Activated CD4-positive, CD25-positive, alpha-beta regulatory T cell treated with anti-CD3 and anti-CD28 coated beads, Interleukin-2, amount 50 U/mL, for 16 hours (primary cell): ENCODE data around the gene SH3BP1.
"Not testable (repeated sequence)": the region's sequence is repeated elsewhere in the genome, so short reads cannot be mapped to it uniquely, and the experiment has no call there.

Experiments
- DNase-seq: peaks from one replicate; pipeline ENCODE4 v3.0.0-alpha.2; 2020; ENCODE audit warnings: low read depth, low spot score

SH3BP1 gene

DNA sequence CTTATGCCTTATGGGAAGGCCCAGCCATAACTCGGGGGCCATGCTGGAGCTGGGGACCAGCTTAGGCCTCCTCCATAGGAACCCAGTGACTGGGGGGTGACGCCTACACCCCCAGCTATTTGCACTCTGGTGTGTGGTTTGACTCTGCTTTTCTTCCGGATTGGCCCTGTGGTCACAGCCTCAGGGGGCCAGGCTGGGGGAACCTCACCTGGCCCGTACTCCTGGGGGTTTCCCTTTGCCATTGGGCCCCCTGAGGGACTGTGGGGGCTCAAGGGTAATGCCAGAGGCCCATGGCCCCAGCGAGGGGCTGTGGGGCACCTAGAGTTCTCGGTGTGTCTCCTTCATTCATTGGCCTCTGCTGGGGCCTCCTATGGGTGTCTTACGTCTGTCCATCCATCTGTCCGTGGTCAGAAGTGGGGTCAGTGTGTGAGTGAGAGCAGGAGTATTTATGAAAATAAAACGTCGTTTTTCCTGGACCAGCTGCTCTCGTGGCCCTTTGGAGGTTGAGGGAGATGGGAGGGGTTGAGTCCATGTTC lies 6.3 kb upstream of the SH3BP1 start:
- DNase-seq, result no peak

DNA sequence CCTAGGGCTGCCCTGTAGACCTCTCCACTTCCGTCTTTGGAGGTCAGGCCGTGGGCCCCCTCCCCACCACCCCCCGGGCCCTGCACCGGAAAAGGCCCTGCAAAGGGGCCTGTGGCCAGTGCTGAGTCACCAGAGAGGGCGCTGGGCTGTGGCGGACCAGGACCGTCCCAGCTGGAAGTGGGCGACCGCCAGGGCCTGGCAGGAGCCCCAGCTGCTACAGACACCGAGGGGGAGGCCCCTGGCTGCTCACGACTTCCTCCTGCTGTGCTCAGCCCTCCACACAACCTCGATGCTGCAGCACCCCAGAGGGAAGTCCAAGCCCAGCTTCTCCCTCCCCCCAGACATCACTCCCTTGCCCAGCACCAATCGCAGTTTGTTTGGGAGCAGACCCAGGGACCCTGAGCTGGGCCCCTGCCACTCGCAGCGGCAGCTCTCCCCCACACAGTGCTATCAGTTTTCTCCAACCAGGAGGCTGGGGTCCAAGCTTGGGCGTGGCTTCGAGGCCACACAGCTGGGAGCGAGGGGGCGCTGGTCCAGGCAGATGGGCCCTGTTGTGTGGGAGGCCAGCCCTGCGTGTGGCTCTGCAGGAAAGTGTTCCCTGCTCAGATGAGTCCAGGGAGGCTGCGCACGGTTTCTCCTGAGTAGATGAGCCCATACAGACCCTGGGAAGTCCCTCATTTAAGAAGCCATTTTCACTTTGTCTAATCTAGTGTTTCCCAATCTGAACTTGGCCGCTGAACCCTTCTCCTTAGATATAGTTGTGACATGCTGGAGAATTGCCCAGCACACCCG lies 5.6 kb upstream of the SH3BP1 start:
- DNase-seq, result no peak

DNA sequence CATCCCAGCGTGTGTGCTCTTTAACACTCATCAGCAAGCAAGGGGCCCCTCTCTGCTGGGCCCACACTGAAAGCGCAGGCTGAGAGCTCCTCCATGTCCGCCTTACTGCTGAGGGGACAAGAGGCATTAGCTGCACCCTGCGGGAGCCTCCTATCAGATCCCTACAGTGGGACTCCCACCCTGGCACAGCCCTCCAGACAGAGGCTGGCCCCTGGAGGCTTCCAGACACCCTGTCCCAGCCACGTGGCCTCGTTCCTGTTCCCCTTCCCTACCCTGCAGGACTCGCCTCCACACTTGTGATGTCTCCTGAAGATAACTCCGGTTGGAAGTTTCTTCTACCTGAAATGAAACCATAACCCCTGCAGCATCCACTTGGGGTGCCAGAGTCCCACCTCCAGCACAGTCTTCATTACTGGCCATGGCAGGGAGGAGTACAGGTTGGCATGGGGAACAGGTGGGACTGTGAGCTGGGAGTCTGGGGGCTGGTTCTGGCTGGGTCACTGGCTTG lies 5.0 kb upstream of the SH3BP1 start:
- DNase-seq, result no peak

DNA sequence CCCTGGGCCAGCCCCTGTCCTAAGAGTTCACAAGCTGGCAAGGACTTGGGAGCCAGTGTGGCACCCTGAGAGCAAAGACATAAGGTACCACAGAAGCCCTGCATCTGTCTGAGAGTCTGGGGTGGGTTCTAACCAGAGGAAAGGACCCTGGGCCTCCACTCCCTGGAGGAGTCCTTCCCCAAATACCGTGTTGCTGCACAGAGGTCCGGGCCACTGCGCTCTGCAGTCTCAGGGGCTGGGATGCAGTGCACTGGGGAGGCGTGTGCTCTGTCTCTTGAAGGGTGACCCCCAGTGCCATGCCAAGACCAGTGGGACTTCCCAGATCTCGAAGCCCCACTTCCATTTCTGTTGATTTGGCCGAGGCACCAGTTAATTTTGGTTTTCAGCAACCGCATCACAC lies 4.3 kb upstream of the SH3BP1 start:
- DNase-seq, result no peak

DNA sequence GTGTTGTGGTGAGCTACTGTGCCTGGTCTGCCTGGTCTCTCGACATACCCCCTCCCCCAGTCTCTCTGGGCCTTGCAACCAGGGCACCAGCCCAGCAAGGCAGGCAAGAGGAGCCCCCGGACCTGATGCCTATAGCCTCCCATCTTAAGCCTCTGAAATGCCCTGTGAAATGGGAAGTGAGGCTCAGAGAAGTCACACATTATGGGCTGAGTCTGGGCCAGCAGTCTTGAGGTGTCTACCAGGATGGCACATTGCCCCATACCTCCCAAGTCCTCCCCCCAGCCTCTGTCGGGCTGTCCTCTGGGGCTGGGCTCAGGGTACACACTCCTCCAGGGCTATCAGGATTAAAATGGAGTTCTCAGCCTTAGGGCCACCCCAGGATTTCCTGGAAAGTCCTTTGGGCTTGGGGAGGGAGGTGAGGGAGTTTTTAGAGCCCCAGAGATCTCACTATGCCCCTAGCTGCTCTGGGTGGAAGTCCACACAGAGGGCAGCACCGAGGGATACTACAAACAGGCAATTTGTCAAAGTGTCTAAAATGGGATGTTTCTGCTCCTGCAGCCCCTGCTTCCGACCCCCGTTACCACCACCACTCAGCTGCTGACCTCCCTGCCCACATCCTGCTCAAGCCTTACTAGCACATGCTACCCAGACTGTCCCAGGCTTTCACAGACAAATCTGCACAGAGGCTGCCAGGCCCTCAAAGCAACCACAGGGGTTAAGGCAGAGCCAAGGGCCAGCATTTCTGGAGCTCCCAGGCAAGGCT lies 3.1 kb upstream of the SH3BP1 start:
- no peak for DNase-seq

DNA sequence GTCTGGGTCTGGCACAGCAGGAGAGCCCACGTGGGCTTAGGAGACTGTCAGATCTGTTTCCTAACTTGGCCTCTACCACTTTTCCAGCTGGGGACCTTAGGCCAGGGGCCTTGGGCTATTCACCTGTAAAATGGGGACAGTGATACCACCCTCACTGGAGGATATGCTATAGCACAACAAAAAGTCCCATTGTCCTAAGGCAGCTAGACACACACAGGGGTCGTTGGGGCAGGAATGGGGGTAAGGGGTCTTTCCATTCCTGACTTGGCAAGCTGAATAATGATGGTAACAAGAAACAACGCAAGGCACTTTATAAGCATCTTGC lies 2.6 kb upstream of the SH3BP1 start:
- DNase-seq, result no peak

DNA sequence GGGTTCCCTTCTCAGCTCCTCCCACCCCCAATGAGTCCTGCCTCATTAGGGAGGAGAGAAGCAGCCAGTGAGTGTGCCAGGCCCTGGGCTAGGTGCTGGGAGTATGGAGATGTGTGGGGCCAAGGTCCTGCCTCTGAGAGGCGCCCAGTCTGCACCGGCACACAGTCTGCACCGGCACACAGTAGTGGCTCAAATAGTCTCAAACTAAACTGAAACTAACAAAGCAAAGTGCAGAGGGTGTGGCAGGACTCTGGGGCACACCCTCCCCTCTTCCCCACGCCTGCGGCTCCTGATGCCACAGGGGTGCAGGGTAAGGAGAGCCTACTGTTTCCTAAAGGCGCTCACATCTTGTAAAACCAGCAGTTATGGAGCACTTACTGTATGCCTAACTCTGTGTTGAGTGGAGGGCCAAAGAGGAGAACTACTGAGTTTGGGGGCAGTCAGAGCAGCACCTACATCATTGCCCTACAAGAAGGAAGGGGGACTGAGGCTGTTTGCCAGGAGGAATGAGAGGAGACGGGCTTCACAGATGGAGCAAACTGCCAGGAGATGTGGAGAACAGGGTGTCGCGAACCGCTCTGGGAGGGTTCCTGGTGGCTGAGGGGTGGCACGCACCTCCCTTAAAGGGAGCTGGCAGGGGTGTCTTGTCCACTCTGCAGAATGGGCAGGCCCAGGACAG lies 939 bp upstream of the SH3BP1 start:
- no peak for DNase-seq

DNA sequence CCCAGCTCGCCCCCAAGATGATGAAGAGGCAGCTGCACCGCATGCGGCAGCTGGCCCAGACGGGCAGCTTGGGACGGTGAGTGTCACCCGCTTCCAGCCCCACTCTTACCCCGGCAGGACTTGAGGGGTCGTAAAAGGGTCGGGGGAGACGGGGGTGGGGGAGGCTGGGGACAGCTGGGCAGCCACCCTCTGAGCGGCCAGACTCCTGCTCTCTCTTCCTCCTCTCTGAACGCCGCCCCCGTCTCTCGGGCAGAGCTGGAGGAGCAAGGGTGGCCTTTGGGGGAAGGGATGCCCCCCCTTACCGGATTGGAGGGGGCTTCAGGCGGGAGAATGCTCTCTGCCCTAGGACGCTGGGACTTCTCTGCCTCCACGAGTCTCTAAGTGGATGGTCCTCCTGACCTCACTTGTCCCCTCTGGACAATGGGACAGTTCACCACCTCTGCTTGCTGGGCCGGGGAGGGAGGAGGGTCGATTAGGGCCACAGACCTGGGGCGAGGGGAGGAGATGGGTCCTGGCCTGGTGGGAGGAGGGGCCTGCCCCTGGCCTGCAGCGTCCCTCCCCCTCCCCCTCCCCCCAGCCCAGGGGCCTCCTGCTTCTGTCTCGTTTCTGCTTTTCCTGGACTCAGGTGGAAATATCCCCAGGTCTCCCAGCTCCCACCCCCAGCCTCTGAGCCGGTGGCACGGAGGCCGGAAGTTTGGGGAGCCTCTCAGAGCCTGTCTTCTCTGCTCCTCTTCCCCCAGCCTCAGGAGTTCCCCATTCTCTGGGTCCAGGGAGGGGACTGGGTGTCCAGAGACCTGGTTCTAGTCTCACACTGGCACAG lies 512 bp downstream of the SH3BP1 start:
- no peak for DNase-seq

DNA sequence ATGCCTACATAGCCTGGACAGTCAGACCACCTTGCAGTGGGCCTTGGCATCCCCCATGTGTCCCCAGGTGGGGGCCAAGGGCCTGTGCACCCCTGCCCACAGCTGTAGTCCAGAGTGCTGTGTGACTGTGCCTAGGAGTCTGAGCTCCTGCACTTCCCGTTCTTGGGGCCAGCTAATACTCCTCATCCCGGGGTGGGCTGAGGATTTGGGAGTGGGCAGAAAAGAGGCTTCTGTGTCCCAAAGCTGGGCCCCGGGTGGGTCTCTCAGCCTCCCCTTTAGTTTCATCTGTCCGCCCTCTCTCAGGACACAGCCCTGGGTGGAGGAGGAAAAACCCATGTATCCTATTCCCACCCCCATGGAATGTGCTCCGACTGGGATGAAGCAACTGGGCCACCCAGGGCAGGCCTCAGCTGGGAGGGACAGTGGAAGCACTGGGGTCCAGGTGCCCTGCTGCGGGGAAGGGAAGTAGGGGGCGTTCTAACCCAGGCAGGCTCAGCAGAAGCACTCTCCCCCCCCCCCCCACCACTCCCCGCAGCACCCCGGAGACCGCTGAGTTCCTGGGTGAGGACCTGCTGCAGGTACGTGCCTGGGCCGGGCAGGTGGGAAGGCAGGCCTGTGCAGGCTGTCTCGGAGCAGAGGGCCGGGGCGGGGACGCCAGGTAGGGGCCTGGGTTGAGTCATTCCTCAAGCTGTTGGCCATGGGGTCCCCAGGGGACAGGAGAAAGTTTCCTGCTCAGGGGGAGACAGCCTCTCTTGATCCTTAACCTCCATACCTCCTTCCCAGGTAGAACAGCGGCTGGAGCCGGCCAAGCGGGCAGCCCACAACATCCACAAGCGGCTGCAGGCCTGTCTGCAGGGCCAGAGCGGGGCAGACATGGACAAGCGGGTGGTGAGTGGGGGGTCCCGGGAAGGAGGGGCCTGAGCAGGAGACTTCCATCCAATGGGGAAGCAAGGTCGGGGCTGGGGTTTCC lies 1.4 kb downstream of the SH3BP1 start:
- no peak for DNase-seq

DNA sequence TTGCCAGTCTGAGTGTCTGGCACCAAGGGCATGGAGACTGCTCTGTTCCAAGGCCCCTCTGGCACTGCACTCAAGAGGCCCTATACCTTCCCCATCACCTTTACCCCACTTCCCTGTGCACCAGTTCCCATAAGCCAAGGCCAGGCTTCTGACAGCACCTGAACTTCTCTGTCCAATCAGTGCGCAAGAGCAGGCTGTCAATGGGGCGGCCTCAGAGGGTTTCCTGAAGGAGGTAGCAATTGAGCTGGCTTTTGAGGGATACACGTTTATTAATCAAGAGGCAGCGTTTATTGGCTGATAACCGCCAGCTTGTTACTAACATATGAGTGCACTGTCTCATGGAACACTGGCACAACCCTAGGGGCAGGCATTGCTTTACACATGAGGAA lies 2.1 kb downstream of the SH3BP1 start:
- DNase-seq, result no peak

DNA sequence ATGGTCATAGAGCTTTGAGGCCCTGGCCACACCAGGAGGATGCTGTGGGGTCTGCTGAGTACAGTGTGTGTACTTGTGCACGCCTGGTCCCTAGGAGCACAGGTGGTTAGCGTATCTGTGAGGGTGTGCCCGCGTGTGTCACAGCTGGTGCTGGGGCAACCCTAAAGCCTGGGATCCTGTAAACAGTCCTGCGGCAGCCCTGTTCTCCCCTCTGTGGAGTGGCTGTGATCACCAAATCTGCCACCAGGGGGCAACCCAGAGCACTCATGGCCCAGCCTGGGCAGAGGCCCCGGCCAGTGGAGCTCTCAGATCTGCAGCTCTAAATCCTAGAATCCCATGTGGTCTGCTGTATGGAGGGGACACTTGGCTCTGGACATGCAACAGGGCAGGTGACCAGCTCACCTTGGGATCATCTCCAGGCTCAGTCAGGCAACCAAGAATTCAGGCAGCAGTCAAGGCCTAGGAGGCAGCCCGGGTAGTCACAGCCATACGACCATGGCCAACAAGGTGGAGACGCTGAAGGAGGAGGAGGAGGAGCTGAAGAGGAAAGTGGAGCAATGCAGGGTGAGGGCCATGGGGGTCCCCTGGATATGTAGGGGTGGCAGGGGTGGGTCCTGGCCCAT lies 3.9 kb downstream of the SH3BP1 start:
- DNase-seq, result peak; percentile 75

DNA sequence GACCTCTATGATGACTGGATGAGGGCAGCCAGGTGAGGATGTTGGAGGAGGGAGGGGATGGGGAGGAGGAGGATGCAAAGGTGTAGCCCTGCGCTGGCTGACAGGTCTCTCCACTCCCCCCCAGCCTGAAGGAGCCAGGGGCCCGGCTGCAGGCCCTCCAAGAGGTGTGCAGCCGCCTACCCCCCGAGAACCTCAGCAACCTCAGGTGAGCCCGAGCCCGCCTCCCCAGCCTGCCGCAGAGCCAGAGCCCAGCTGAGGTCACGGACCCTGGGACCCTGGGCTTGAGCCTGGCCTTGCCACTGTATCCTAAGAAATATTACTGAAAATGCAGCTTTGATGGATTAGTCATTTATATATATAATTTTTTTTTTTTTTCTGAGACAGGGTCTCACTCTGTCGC lies 7.8 kb downstream of the SH3BP1 start:
- DNase-seq, result no peak

DNA sequence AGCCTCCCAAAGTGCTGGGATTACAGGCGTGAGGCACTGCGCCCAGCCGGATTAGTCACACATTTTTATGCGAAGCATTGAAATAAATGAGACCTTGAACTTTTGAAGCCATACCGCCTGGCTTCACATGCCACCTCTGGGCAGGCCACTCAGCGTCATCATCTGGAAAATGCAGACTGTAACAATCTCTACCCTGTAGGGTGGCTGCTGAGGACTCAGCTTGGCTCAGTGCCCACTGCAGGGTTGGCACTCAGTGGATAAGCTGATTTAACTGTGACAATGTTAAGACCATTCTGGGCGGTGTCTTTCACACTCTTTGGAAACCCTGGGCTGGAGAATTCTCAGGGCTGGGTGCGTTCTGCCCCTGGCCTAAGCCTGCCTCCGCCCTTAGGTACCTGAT lies 8.5 kb downstream of the SH3BP1 start:
- DNase-seq, result no peak

DNA sequence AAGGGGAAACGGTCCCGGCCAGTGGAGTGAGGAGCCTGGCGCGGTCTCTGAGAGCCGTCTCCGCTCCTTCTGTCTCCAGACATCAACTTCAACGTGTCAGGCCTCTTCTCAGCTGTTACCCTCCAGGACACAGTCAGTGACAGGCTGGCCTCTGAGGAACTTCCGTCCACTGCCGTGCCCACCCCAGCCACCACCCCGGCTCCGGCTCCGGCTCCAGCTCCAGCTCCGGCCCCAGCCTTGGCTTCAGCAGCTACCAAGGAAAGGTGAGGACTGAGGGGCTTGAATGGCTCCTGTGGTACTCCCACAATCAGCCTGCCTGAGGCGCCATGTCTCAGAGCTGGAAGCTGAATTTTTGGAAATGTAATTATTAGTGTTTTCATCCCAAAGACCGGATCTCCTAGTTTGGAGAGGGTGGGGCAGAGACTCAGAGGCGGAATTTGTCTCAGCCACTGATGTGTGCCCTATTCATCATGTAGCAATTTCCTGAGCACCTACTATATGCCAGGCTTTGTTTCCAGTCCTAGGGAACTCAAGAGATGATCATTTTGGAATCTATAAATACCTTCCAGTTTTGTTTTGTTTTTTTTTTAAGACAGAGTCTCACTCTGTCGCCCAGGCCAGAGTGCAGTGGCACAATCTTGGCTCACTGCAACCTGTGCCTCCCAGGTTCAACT lies 11.1 kb downstream of the SH3BP1 start:
- no peak for DNase-seq

DNA sequence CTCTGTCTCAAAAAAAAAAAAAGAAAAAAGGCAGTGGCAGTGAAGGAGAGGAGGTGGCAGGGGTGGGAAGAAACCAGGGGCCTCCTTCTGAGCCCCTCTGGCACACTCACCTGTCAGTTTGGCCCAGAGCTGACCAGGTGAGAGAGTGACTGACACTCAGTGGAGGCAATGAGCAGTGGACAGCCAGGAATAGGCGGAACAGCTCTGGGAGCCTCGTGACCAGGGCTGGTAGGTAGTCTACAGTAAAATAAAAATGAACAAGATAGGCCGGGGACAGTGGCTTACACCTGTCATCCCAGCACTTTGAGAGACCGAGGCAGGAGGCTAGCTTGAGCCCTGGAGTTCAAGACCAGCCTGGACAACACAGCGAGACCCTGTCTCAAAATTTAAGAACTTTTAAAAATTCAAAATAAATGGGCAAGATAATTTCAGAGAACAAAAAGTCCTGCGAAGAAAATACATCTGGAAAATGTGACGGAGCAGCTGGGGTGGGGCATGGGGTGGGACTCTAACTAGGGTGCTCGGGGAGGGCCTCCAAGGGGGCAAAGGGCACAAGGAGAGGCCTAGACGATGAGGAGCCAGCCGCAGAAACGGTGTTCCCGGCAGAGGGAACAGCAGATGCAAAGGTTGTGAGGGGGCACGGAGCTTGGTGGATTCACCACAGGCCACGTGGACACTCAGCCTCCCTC lies 15.2 kb downstream of the SH3BP1 start:
- DNase-seq, result no peak

DNA sequence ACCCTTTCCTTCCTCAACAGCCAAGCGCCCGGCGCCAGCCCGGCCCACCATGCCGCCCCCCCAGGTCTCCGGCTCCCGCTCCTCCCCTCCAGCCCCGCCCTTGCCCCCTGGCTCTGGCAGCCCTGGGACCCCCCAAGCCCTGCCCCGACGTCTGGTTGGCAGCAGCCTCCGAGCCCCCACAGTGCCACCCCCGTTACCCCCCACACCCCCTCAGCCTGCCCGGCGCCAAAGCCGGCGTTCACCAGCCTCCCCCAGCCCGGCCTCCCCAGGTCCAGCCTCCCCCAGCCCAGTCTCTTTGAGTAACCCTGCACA lies 15.7 kb downstream of the SH3BP1 start:
- no peak for DNase-seq

DNA sequence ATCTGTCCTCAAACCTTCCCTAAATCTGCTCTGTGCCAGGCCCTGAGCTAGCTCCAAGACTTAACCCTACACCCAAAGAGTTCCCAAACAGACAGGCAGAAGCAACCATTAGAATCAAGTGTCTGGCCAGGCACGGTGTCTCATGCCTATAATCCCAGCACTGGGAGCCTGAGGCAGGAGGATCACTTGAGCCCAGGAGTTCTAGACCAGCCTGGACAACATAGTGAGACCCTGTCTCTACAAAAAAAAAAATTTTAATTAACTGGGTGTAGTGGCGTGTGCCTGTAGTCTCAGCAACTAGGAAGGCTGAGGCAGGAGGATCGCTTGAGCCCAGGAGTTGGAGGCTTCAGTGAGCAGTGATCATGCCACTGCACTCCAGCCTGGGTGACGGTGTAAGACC lies 17.1 kb downstream of the SH3BP1 start:
- not testable (repeated sequence) for DNase-seq

DNA sequence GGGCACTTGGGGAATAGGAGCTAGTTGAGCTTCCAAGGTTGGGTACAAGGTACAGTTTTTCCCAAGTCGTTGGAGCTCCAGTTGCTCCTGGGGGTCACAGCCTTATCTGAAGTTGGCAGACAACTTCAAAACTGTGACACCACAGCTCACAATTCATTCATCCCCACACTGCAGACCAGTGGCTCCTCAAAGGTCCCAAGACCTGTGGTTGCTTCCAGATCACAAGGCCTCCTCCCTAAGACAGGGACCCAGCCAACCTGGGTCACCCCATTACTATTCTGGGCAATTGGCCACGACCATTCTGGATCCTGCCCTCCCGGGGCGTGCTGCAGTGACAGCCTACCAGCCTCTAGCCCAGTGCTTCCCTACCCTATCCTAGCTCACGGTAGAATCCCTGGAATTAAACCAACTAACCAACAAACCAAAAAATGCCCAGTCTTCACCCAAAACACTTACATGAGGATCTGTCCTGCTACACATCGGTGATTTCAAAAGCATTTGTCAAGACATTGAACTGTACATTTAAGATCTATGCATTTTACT lies 18.2 kb downstream of the SH3BP1 start:
- DNase-seq, result no peak
